GM10266 (cell line): Measurements from ENCODE around the gene PLPPR2.

Source experiments
- DNase-seq: peaks from one replicate; pipeline ENCODE4 v3.0.0; 2012; ENCODE audit errors: extremely low spot score
- CTCF ChIP-seq: IDR thresholded peaks from 2 replicates; pipeline ENCODE4 v1.5.1; 2012; ENCODE audit warnings: mild to moderate bottlenecking, low read depth; ENCODE audit not compliant: control insufficient read depth, insufficient read depth; ENCODE audit errors: missing control alignments

PLPPR2 gene

GRCh38 chr19:11367528-11367927 lies 12.3 kb downstream of the PLPPR2 start:
- TF ChIP-seq CTCF = no peak
- DNase-seq = no peak

GRCh38 chr19:11370744-11371143 lies 15.5 kb downstream of the PLPPR2 start:
- no peak for TF ChIP-seq CTCF

GRCh38 chr19:11373166-11373884 lies 18.1 kb downstream of the PLPPR2 start:
- no peak for DNase-seq
- no peak for TF ChIP-seq CTCF

More at GRCh38 chr19:11370744-11371143, 15.5 kb downstream of the PLPPR2 start:
- no peak for DNase-seq

- DNase-seq = no peak
- no peak for TF ChIP-seq CTCF
Observed at GRCh38 chr19:11373885-11374432, 18.7 kb downstream of the PLPPR2 start.

- DNase-seq = peak; percentile 98
- no peak for TF ChIP-seq CTCF
Observed at GRCh38 chr19:11374433-11375142, 19.4 kb downstream of the PLPPR2 start, which contains the start of gene SWSAP1. Gene SWSAP1, plus strand, starts transcription at chr19:11374666. Its CDS starts 15 bp downstream, at chr19:11374681.

GRCh38 chr19:11375143-11375948 lies 20.1 kb downstream of the PLPPR2 start:
- no peak for DNase-seq
- no peak for TF ChIP-seq CTCF
